ENCODE measurements around the gene ALS2CL. TPM values are rescaled to one million over a fixed set of nuclear protein-coding genes. Genes with fewer than 3 reads are reported as not detected.

Gene ALS2CL
- total RNA-seq, 1 experiment from 2014 or later, result 4.9 TPM

GRCh38 chr3:46711760-46712159 is 18.3 kb upstream of the ALS2CL start:
- Mint-ChIP-seq H3K36me3 (ENCODE audit: insufficient read depth in 1 of 3, low read depth in 3 of 3) (no peaks in the 10 kb centered on the region), H3K27me3 (ENCODE audit: low read depth) (peaks cover 2% of the 10 kb centered on the region), H3K27ac (no peak overlapping the region), H3K4me3 (no peak overlapping the region), H3K9me3 (no peaks in the 10 kb centered on the region), H3K4me1 (peaks cover 3 to 4% of the 10 kb centered on the region in 2 experiments; a peak in 2 of 4 replicates)
- Histone ChIP-seq H2BK120ac (ENCODE audit: low read depth, low read length, poor library complexity, severe bottlenecking) (no peak overlapping the region), H4K91ac (ENCODE audit: insufficient read length, low read depth, low read length) (no peak overlapping the region), H2BK12ac (ENCODE audit: insufficient read length, low read depth, low read length) (no peak overlapping the region), H2BK15ac (ENCODE audit: low read depth, low read length) (no peak overlapping the region), H3K79me1 (ENCODE audit: insufficient read depth, low read depth, low read length, poor library complexity, severe bottlenecking) (no peaks in the 10 kb centered on the region), H4K8ac (replicated peaks; ENCODE audit: insufficient read length, low read depth, low read length) (no peak overlapping the region), H3K9me3 (ENCODE audit: control insufficient read depth, low read depth, low read length) (no peaks in the 10 kb centered on the region), H3K4me2 (ENCODE audit: insufficient read depth, insufficient read length, low read length) (no peak overlapping the region), H3K27me3 (ENCODE audit: insufficient read depth, low read length) (no peaks in the 10 kb centered on the region), H3K14ac (ENCODE audit: insufficient read depth, low read length) (no peak overlapping the region; the same call in 1 of the 2 replicates), H3T11ph (ENCODE audit: low read length) (no peak overlapping the region), H2AFZ (ENCODE audit: low read length) (no peak overlapping the region), H3K79me2 (ENCODE audit: insufficient read depth, low read length) (no peaks in the 10 kb centered on the region), H3K27ac (ENCODE audit: insufficient read length, low read depth, low read length) (no peak overlapping the region), H3K23ac (ENCODE audit: insufficient read length, low read depth, low read length) (no peak overlapping the region), H2BK5ac (ENCODE audit: insufficient read length, low read length) (no peak overlapping the region), H3K4ac (ENCODE audit: low read depth, low read length) (no peak overlapping the region), H3K9ac (ENCODE audit: extremely low read depth, insufficient read length, low read length) (no peak overlapping the region), H2AK5ac (ENCODE audit: insufficient read length, low read length) (no peak overlapping the region), H2BK20ac (ENCODE audit: low read depth, low read length, poor library complexity, severe bottlenecking) (no peak overlapping the region), H4K20me1 (ENCODE audit: control insufficient read depth, insufficient read depth, insufficient read length) (no peaks in the 10 kb centered on the region), H3K23me2 (ENCODE audit: insufficient read length, low read depth, low read length, poor library complexity, severe bottlenecking) (no peaks in the 10 kb centered on the region), H3K56ac (ENCODE audit: insufficient read length, low read depth, low read length) (no peak overlapping the region), H3K18ac (ENCODE audit: insufficient read length, low read depth, low read length) (no peak overlapping the region), H3K4me1 (ENCODE audit: insufficient read depth, low read length) (no peaks in the 10 kb centered on the region), H4K5ac (ENCODE audit: insufficient read length, low read depth, low read length) (no peak overlapping the region)
- DNase-seq, result no peak
- no peak for TF ChIP-seq CTCF (conservative IDR thresholded peaks at IDR 0.05)
- no CpG with 5 or more reads among the region's 7 CpGs for WGBS (ENCODE audit: extremely low coverage, insufficient read length, low lambda C conversion rate)
